ENCODE results near the gene CDC42EP4.

CDC42EP4 gene

GRCh38 chr17:73283250-73283649 is 28.6 kb downstream of the CDC42EP4 start:
- in situ Hi-C loops (cut with MboI; ENCODE audit: low sequenced_read_pairs), result no loop called here

- in situ Hi-C loops (cut with MboI; ENCODE audit: low sequenced_read_pairs), result no loop called here
These were observed 29.2 kb downstream of the CDC42EP4 start for GRCh38 chr17:73282629-73283028.

- in situ Hi-C loops (cut with MboI; ENCODE audit: low sequenced_read_pairs), result no loop called here
These were observed 29.9 kb downstream of the CDC42EP4 start for GRCh38 chr17:73281928-73282327.

GRCh38 chr17:73280191-73280590 is 31.6 kb downstream of the CDC42EP4 start:
- in situ Hi-C loops (cut with MboI; ENCODE audit: low sequenced_read_pairs), result no loop called here

GRCh38 chr17:73279704-73280103 is 32.1 kb downstream of the CDC42EP4 start:
- in situ Hi-C loops (cut with MboI; ENCODE audit: low sequenced_read_pairs), result no loop called here

GRCh38 chr17:73278465-73279453 is 33.0 kb downstream of the CDC42EP4 start:
- in situ Hi-C loops (cut with MboI; ENCODE audit: low sequenced_read_pairs), result no loop called here

GRCh38 chr17:73278049-73278464 is 33.7 kb downstream of the CDC42EP4 start:
- in situ Hi-C loops (cut with MboI; ENCODE audit: low sequenced_read_pairs), result no loop called here

- in situ Hi-C loops (cut with MboI; ENCODE audit: low sequenced_read_pairs), result loop anchor here (25.0 kb wide), 1 partner anchor 913 kb away; no protein-coding TSS in a partner anchor
These were observed 37.3 kb downstream of the CDC42EP4 start for GRCh38 chr17:73274490-73274889.

GRCh38 chr17:73272906-73273218 is 38.9 kb downstream of the CDC42EP4 start:
- in situ Hi-C loops (cut with MboI; ENCODE audit: low sequenced_read_pairs), result loop anchor here (25.0 kb wide), 1 partner anchor 914 kb away; no protein-coding TSS in a partner anchor

GRCh38 chr17:73271072-73271471 is 40.7 kb downstream of the CDC42EP4 start:
- in situ Hi-C loops (cut with MboI; ENCODE audit: low sequenced_read_pairs), result loop anchor here (25.0 kb wide), 1 partner anchor 916 kb away; no protein-coding TSS in a partner anchor

- in situ Hi-C loops (cut with MboI; ENCODE audit: low sequenced_read_pairs), result loop anchor here (25.0 kb wide), 1 partner anchor 918 kb away; no protein-coding TSS in a partner anchor
These were observed 42.0 kb downstream of the CDC42EP4 start for GRCh38 chr17:73269791-73270190.

GRCh38 chr17:73269329-73269615 is 42.5 kb downstream of the CDC42EP4 start:
- in situ Hi-C loops (cut with MboI; ENCODE audit: low sequenced_read_pairs), result loop anchor here (25.0 kb wide), 1 partner anchor 918 kb away; no protein-coding TSS in a partner anchor

- in situ Hi-C loops (cut with MboI; ENCODE audit: low sequenced_read_pairs), result loop anchor here (25.0 kb wide), 1 partner anchor 919 kb away; no protein-coding TSS in a partner anchor
These were observed 43.0 kb downstream of the CDC42EP4 start for GRCh38 chr17:73268582-73269328.

GRCh38 chr17:73267648-73268537 is 43.9 kb downstream of the CDC42EP4 start:
- in situ Hi-C loops (cut with MboI; ENCODE audit: low sequenced_read_pairs), result loop anchor here (25.0 kb wide), 1 partner anchor 919 kb away; no protein-coding TSS in a partner anchor

- in situ Hi-C loops (cut with MboI; ENCODE audit: low sequenced_read_pairs), result loop anchor here (25.0 kb wide), 1 partner anchor 921 kb away; no protein-coding TSS in a partner anchor
These were observed 45.0 kb downstream of the CDC42EP4 start for GRCh38 chr17:73266796-73267195.

- in situ Hi-C loops (cut with MboI; ENCODE audit: low sequenced_read_pairs), result loop anchor here (25.0 kb wide), 1 partner anchor 921 kb away; no protein-coding TSS in a partner anchor
These were observed 45.9 kb downstream of the CDC42EP4 start for GRCh38 chr17:73265646-73266640.

GRCh38 chr17:73264448-73264847 is 47.4 kb downstream of the CDC42EP4 start:
- in situ Hi-C loops (cut with MboI; ENCODE audit: low sequenced_read_pairs), result loop anchor here (25.0 kb wide), 1 partner anchor 923 kb away; no protein-coding TSS in a partner anchor

- in situ Hi-C loops (cut with MboI; ENCODE audit: low sequenced_read_pairs), result loop anchor here (25.0 kb wide), 1 partner anchor 924 kb away; no protein-coding TSS in a partner anchor
These were observed 48.8 kb downstream of the CDC42EP4 start for GRCh38 chr17:73262676-73263642.

Data from HL-60/S4 treated with retinoic acid at 250 ng/mL for 4 days and 3 days (cell line).